Hepatocyte (in vitro differentiated cells): Measurements from ENCODE around the gene AKNAD1. TPM values are rescaled to one million over a fixed set of nuclear protein-coding genes. Genes with fewer than 3 reads are reported as not detected.
"Not testable (repeated sequence)": the region's sequence is repeated elsewhere in the genome, so short reads cannot be mapped to it uniquely, and the experiment has no call there.

Source experiments
- DNase-seq: peaks from one replicate; pipeline ENCODE4 v3.0.0-alpha.2; 2016; ENCODE audit warnings: low spot score
- H2AFZ ChIP-seq: fragments of 200-600 bp; sonication (generic); 2 replicates; pipeline ENCODE4 v1.6.0; 2016; ENCODE audit warnings: antibody characterized with exemption, mild to moderate bottlenecking
- H3K27ac ChIP-seq: fragments of 200-600 bp; sonication (generic); 2 replicates; pipeline ENCODE4 v1.5.1; 2016; ENCODE audit warnings: mild to moderate bottlenecking
- H3K27me3 ChIP-seq: fragments of 200-600 bp; sonication (generic); 2 replicates; pipeline ENCODE4 v1.6.1; 2016
- H3K36me3 ChIP-seq: fragments of 200-600 bp; sonication (generic); replicated peaks from 2 replicates; pipeline ENCODE4 v1.5.1; 2016; ENCODE audit warnings: low read depth; ENCODE audit not compliant: insufficient read depth
- H3K4me1 ChIP-seq: fragments of 200-600 bp; sonication (generic); 2 replicates; pipeline ENCODE4 v1.5.1; 2016; ENCODE audit warnings: mild to moderate bottlenecking, moderate library complexity; ENCODE audit not compliant: insufficient read depth
- H3K4me2 ChIP-seq: fragments of 200-600 bp; sonication (generic); 2 replicates; pipeline ENCODE4 v1.6.0; 2016
- H3K4me3 ChIP-seq: fragments of 200-600 bp; sonication (generic); 2 replicates; pipeline ENCODE4 v1.5.1; 2016; ENCODE audit warnings: mild to moderate bottlenecking
- H3K79me2 ChIP-seq: fragments of 200-600 bp; sonication (generic); 2 replicates; pipeline ENCODE4 v1.6.0; 2017; ENCODE audit warnings: mild to moderate bottlenecking
- H3K9me2 ChIP-seq: fragments of 200-600 bp; sonication (generic); replicated peaks from 2 replicates; pipeline ENCODE4 v1.6.0; 2017; ENCODE audit warnings: mild to moderate bottlenecking; ENCODE audit not compliant: insufficient read depth
- H3K9me3 ChIP-seq: fragments of 200-600 bp; sonication (generic); 2 replicates; pipeline ENCODE4 v1.5.1; 2016; ENCODE audit warnings: low read depth, mild to moderate bottlenecking
- H4K20me1 ChIP-seq: fragments of 200-600 bp; sonication (generic); 2 replicates; pipeline ENCODE4 v1.6.0; 2016; ENCODE audit warnings: mild to moderate bottlenecking; ENCODE audit not compliant: insufficient read depth, poor library complexity, severe bottlenecking
- EZH2 ChIP-seq: fragments of 200-600 bp; sonication (generic); IDR thresholded peaks from 2 replicates; pipeline ENCODE4 v1.6.1; 2016; ENCODE audit warnings: antibody characterized with exemption, mild to moderate bottlenecking, borderline replicate concordance
- EZH2phosphoT487 ChIP-seq: fragments of 200-600 bp; sonication (generic); IDR thresholded peaks from one replicate; pipeline ENCODE4 v1.6.1; 2018; ENCODE audit warnings: antibody characterized with exemption, mild to moderate bottlenecking, low read depth, moderate library complexity; ENCODE audit not compliant: unreplicated experiment, severe bottlenecking
- WGBS: methylation state at CpG from one replicate; pipeline ENCODE4 v1.1.6; 2016; ENCODE audit warnings: low lambda C conversion rate; ENCODE audit errors: missing lambda C conversion rate; 5-methylcytosine and 5-hydroxymethylcytosine counted together
- polyA plus RNA-seq: library from polyadenylated mRNA; unstranded; fragments of >200 nt; fragmentation: Nextera tagmentation; extraction: Ambion mirVana; gene quantifications from 2 replicates; pipeline ENCODE4 v1.2.1, GENCODE V29; 2016
- total RNA-seq: library from RNA; depleted of rRNA; stranded (reverse); fragments of >200 nt; gene quantifications from 2 replicates; pipeline ENCODE4 v1.2.3, GENCODE V29; 2014
- TF ChIP-seq, protein P1 (sequence below): fragments of 200-600 bp; sonication (generic); IDR thresholded peaks from 2 replicates; pipeline ENCODE4 v1.5.1; 2016; ENCODE audit warnings: antibody characterized with exemption, mild to moderate bottlenecking; ENCODE audit not compliant: poor library complexity

AKNAD1 gene
- total and polyA plus RNA-seq, 2 experiments from 2014 or later: 0.80 TPM; not detected in 1

DNA sequence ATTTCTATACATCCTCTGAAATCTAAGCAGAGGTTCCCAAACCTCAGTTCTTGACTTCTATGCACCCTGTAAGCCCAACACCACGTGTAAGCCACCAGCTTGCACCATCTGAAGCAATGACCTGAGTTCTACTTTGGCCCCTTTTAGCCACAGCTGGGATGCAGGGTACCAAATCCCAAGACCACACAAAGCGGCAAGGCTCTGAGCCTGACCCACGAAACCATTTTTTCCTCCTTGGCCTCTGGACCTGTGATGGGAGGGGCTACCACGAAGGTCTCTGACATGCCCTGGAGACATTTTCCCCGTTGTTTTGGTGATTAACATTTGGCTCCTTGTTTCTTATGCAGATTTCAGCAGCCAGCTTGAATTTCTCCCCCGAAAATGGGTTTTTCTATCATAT, 71.6 kb downstream of the AKNAD1 start:
- H2AFZ ChIP-seq: no peak overlapping the region
- WGBS: 98% methylated on average over 6 of the region's 6 CpGs
- no peaks in the 10 kb centered on the region for H3K9me2 ChIP-seq
- no peak overlapping the region for H3K4me2 ChIP-seq
- TF ChIP-seq EZH2phosphoT487 (no peak), EZH2 (no peak)
- TF ChIP-seq, protein P1, sequence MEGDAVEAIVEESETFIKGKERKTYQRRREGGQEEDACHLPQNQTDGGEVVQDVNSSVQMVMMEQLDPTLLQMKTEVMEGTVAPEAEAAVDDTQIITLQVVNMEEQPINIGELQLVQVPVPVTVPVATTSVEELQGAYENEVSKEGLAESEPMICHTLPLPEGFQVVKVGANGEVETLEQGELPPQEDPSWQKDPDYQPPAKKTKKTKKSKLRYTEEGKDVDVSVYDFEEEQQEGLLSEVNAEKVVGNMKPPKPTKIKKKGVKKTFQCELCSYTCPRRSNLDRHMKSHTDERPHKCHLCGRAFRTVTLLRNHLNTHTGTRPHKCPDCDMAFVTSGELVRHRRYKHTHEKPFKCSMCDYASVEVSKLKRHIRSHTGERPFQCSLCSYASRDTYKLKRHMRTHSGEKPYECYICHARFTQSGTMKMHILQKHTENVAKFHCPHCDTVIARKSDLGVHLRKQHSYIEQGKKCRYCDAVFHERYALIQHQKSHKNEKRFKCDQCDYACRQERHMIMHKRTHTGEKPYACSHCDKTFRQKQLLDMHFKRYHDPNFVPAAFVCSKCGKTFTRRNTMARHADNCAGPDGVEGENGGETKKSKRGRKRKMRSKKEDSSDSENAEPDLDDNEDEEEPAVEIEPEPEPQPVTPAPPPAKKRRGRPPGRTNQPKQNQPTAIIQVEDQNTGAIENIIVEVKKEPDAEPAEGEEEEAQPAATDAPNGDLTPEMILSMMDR: no peak
- H4K20me1 ChIP-seq: no peaks in the 10 kb centered on the region
- peaks cover 10% of the 10 kb centered on the region for H3K9me3 ChIP-seq
- no peak for DNase-seq
- H3K27ac ChIP-seq: no peak overlapping the region
- H3K27me3 ChIP-seq: no peaks in the 10 kb centered on the region
- H3K4me1 ChIP-seq: no peaks in the 10 kb centered on the region
- H3K79me2 ChIP-seq: no peaks in the 10 kb centered on the region
- no peak overlapping the region for H3K4me3 ChIP-seq
- H3K36me3 ChIP-seq: no peaks in the 10 kb centered on the region

DNA sequence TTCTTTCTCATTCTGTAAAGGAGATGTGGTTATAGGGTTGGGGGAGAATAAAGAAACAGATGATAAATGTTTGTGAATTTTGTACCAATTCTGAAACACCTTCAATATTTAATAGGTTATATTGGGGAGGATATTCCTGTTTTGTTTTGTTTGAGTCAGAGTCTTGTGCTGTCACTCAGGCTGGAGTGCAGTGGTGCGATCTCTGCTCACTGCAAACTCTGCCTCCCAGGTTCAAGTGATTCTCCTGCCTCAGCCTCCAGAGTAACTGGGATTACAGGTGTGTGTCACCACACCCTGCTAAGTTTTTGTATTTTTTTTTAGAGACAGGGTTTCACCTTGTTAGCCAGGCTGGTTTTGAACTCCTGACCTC, 75.3 kb downstream of the AKNAD1 start:
- WGBS: 100% methylated on average over 1 of the region's 1 CpG
- H3K4me2 ChIP-seq, H3K79me2 ChIP-seq, H3K9me2 ChIP-seq, H2AFZ ChIP-seq, DNase-seq, H3K4me3 ChIP-seq, H4K20me1 ChIP-seq, H3K27me3 ChIP-seq, H3K27ac ChIP-seq, H3K4me1 ChIP-seq, H3K36me3 ChIP-seq: not testable (repeated sequence)
- H3K9me3 ChIP-seq: peaks cover 10% of the 10 kb centered on the region

DNA sequence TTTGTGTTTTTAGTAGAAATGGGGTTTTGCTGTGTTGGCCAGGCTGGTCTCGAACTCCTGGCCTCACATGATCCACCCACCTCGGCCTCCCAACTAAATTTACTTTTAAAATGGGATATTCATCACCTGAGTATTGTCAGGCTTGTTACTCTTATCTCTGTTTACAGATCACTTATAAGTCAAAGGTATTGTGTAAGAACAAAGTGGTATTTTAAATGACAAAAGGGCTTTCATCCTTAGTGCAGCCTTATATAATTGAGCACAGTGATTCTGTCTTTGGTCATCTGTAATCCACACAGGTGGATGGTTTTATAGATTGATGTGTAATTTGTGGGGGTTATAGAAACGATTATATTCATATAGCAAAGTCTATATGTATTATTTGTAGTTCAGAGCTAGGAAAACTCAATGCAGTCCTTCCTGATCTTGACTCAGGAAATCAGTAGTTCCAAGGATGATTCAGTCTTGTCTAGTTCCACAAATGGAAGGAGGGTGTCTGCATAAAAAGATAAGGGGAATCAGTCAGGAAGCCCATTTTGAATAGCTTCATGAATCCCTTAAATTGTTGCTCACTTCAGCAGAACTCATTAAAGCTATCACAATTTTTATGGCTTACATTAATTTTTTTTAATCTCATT, 75.8 kb downstream of the AKNAD1 start:
- Histone ChIP-seq H3K9me2 (no peaks in the 10 kb centered on the region), H3K27ac (no peak overlapping the region), H3K79me2 (no peaks in the 10 kb centered on the region), H3K4me2 (no peak overlapping the region), H4K20me1 (no peaks in the 10 kb centered on the region), H3K27me3 (no peaks in the 10 kb centered on the region), H3K9me3 (peaks cover 10% of the 10 kb centered on the region), H3K4me1 (no peaks in the 10 kb centered on the region), H3K36me3 (no peaks in the 10 kb centered on the region), H3K4me3 (no peak overlapping the region), H2AFZ (no peak overlapping the region)
- DNase-seq: no peak
- no peak for TF ChIP-seq EZH2phosphoT487
- TF ChIP-seq EZH2: no peak
- 91% methylated on average over 3 of the region's 3 CpGs for WGBS

DNA sequence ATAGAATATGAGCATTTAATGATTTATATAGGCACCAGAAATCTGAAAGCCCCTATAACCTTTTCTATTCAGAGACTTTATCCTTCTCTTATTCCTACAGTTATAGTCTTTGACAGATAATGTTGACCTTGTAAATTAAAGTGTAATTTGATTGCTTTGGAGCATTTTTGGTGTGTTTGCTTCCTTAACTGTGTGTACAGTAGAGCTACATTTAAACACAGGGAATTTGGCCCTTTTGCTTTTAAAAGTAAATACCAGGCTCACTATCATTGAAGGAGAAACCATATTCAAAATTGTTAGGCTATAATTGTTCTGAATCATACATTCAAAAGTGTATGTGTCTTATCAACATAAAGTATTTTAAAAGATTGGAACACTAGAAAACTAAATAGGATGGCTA, 77.4 kb downstream of the AKNAD1 start:
- no peaks in the 10 kb centered on the region for H3K4me1 ChIP-seq
- no peak overlapping the region for H3K4me3 ChIP-seq
- TF ChIP-seq EZH2phosphoT487 (no peak), EZH2 (no peak)
- TF ChIP-seq, protein P1: no peak
- DNase-seq: no peak
- H2AFZ ChIP-seq: no peak overlapping the region
- H3K9me2 ChIP-seq: no peaks in the 10 kb centered on the region
- H4K20me1 ChIP-seq: no peaks in the 10 kb centered on the region
- H3K79me2 ChIP-seq: no peaks in the 10 kb centered on the region
- H3K4me2 ChIP-seq: no peak overlapping the region
- no peaks in the 10 kb centered on the region for H3K27me3 ChIP-seq
- H3K27ac ChIP-seq: no peak overlapping the region
- no peaks in the 10 kb centered on the region for H3K36me3 ChIP-seq
- H3K9me3 ChIP-seq: peaks cover 10% of the 10 kb centered on the region
